ENCODE data around the gene NUTM1.

DNA sequence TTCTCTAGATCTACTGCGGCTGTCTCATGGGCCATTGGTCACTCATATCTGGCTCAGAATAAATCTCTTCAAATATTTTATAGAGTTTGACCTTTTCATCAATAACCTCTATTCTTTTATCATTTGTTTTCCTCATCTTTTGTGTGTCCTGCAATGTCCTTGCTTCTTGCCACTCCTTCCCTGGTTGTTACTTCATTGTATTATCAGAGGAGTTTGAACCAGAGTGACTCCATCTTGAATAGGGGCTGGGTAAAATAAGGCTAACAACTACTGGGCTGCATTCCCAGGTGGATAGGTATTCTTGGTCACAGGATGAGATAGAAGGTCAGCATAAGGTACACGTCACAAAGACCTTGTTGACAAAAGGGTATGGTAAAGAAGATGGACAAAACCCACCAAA, 33.7 kb downstream of the NUTM1 start:
- TF ChIP-seq GATA2 (IDR thresholded peaks at IDR 0.05; ENCODE audit: low read depth, low read length) (no peak), GATA3 (IDR thresholded peaks at IDR 0.05; ENCODE audit: low read depth, low read length) (no peak)
